ENCODE results near the gene CLEC2L. TPM values are rescaled to one million over a fixed set of nuclear protein-coding genes. Genes with fewer than 3 reads are reported as not detected.

The CLEC2L gene
- total and polyA plus RNA-seq, 2 of the 4 experiments (the other 2 are of a cell fraction), result not detected

- Histone ChIP-seq H2AFZ (replicated peaks; ENCODE audit: low read length, poor library complexity) (no peak overlapping the region), H4K5ac (ENCODE audit: low read depth, low read length) (no peak overlapping the region), H2BK15ac (ENCODE audit: low read depth, low read length) (no peak overlapping the region), H3K23ac (ENCODE audit: low read depth, low read length) (no peak overlapping the region), H3K56ac (ENCODE audit: extremely low read depth, insufficient read depth, low read length) (no peak overlapping the region), H4K91ac (ENCODE audit: insufficient read depth, low read depth, low read length) (no peak overlapping the region), H2BK20ac (ENCODE audit: low read depth, low read length) (no peak overlapping the region), H3K4me2 (ENCODE audit: low read depth, low read length) (no peak overlapping the region), H2BK5ac (ENCODE audit: low read depth, low read length, poor library complexity, severe bottlenecking) (no peak overlapping the region), H3K4me3 (ENCODE audit: insufficient read depth, low read depth, low read length) (no peak overlapping the region), H2BK120ac (ENCODE audit: low read depth, low read length) (no peak overlapping the region), H3K9me3 (ENCODE audit: control insufficient read depth, insufficient read depth, low read length) (no peaks in the 10 kb centered on the region; the same call in 1 of the 2 replicates), H3K9ac (ENCODE audit: low read depth, low read length) (no peak overlapping the region), H3K18ac (ENCODE audit: low read depth, low read length) (no peak overlapping the region), H3K27ac (ENCODE audit: insufficient read depth, low read length) (no peak overlapping the region), H3K36me3 (ENCODE audit: control insufficient read depth, insufficient read depth, low read length) (no peaks in the 10 kb centered on the region), H3K4ac (ENCODE audit: low read depth, low read length) (no peak overlapping the region), H3K27me3 (ENCODE audit: control insufficient read depth, insufficient read depth, low read length) (peaks cover 29% of the 10 kb centered on the region), H2AK5ac (ENCODE audit: low read depth, low read length) (no peak overlapping the region), H3K4me1 (ENCODE audit: control insufficient read depth, insufficient read depth, low read length) (no peaks in the 10 kb centered on the region), H4K20me1 (ENCODE audit: insufficient read depth, low read length) (no peaks in the 10 kb centered on the region), H4K8ac (ENCODE audit: low read depth in 2 of 2, low read length in 2 of 2) (no peak overlapping the region), H3K14ac (replicated peaks; ENCODE audit: low read depth, low read length) (no peak overlapping the region), H2AK9ac (replicated peaks; ENCODE audit: low read depth, low read length, poor library complexity) (no peak overlapping the region), H3K9me1 (ENCODE audit: insufficient read depth, low read length) (no peaks in the 10 kb centered on the region), H3K79me1 (ENCODE audit: low read depth in 1 of 2, low read length in 2 of 2) (no peaks in the 10 kb centered on the region)
- intact Hi-C loops (cut with micrococcal nuclease), result no loop called here
- BruUV-seq (replicated peaks), result no TSS peak
- no CpG with 5 or more reads among the region's 9 CpGs for WGBS, 2 experiments (ENCODE audit: extremely low coverage in 2 of 2, insufficient read length in 1 of 2)
- POLR2A ChIA-PET (ENCODE audit: unreplicated experiment), result no interaction called here
- TF ChIP-seq BHLHE40 (IDR thresholded peaks at IDR 0.05; ENCODE audit: low read depth, low read length) (no peak), NFE2L2 (IDR thresholded peaks at IDR 0.05; ENCODE audit: low read depth, low read length) (no peak), CEBPB (IDR thresholded peaks at IDR 0.05; ENCODE audit: low read depth, low read length) (no peak), CTCF (conservative IDR thresholded peaks at IDR 0.05; ENCODE audit: low read depth, low read length) (no peak), FOS (IDR thresholded peaks at IDR 0.05; ENCODE audit: low read depth, low read length) (no peak), POLR2A (IDR thresholded peaks at IDR 0.05; ENCODE audit: low read depth, low read length) (no peak), SMC3 (IDR thresholded peaks at IDR 0.05; ENCODE audit: low read depth, low read length) (no peak), ELK1 (IDR thresholded peaks at IDR 0.05; ENCODE audit: borderline replicate concordance, low read depth, low read length) (no peak), CHD1 (IDR thresholded peaks at IDR 0.05; ENCODE audit: low read depth, low read length) (no peak), RCOR1 (IDR thresholded peaks at IDR 0.05; ENCODE audit: insufficient replicate concordance, low read length) (no peak), RFX5 (IDR thresholded peaks at IDR 0.05; ENCODE audit: low read depth, low read length) (no peak), USF2 (IDR thresholded peaks at IDR 0.05; ENCODE audit: low read depth, low read length) (no peak), MAFK (IDR thresholded peaks at IDR 0.05; ENCODE audit: low read depth, low read length) (no peak), RAD21 (IDR thresholded peaks at IDR 0.05; ENCODE audit: low read length) (no peak), MXI1 (IDR thresholded peaks at IDR 0.05; ENCODE audit: borderline replicate concordance, low read depth, low read length) (no peak)
- dilution Hi-C loops (cut with HindIII; ENCODE audit: low sequenced_read_pairs, unreplicated experiment), result no loop called here
- CTCF ChIA-PET, result no interaction called here
- in situ Hi-C loops (cut with MboI; ENCODE audit: low sequenced_read_pairs), result no loop called here
- no peak for ATAC-seq (ENCODE audit: low read depth)
- DNase-seq, result no peak
Measured at GRCh38 chr7:139534096-139534495, 10.6 kb downstream of the CLEC2L start.

Data from IMR-90 (cell line).